IMR-90 (cell line): ENCODE measurements around the gene JMJD1C. TPM values are rescaled to one million over a fixed set of nuclear protein-coding genes. Genes with fewer than 3 reads are reported as not detected.

Experiments used
- ATAC-seq: fragments of 200-7000 bp; cut with Tn5 transposase; 2 replicates; pipeline ENCODE4 v1.9.1; 2020; ENCODE audit warnings: low read depth, mild to moderate bottlenecking, moderate library complexity
- BruUV-seq: library from RNA; stranded (reverse); fragments of 400-500 nt; replicated peaks from 2 replicates; lab custom pipeline; 2021; lab: Mats Ljungman, UMichigan
- CTCF ChIA-PET: fragments of 300-600 bp; formaldehyde crosslinking; extraction: SDS; loops from one replicate; lab custom pipeline; 2021; ENCODE audit warnings: antibody characterized with exemption; lab: Yijun Ruan, JAX
- POLR2A ChIA-PET: fragments of 300-600 bp; sonication (Branson Sonifier 250); formaldehyde crosslinking; loops from one replicate; lab custom pipeline; 2022; ENCODE audit warnings: antibody characterized with exemption; ENCODE audit not compliant: unreplicated experiment; lab: Charles Lee
- DNase-seq: peaks from one replicate; pipeline ENCODE4 v3.0.0; 2013
- H2AFZ ChIP-seq: replicated peaks from 2 replicates; pipeline ENCODE3; 2013; ENCODE audit warnings: low read length, mild to moderate bottlenecking; ENCODE audit not compliant: poor library complexity
- H2AK5ac ChIP-seq: 2 replicates; pipeline ENCODE4 v1.6.1; 2013; ENCODE audit warnings: low read depth, low read length, inconsistent platforms
- H2AK9ac ChIP-seq: replicated peaks from 2 replicates; pipeline ENCODE3; 2013; ENCODE audit warnings: mild to moderate bottlenecking, low read depth, low read length, moderate library complexity; ENCODE audit not compliant: poor library complexity
- H2BK120ac ChIP-seq: 2 replicates; pipeline ENCODE4 v1.6.1; 2013; ENCODE audit warnings: low read depth, low read length, inconsistent platforms
- H2BK15ac ChIP-seq: 3 replicates; pipeline ENCODE4 v1.6.1; 2013; ENCODE audit warnings: low read depth, low read length, inconsistent platforms
- H2BK20ac ChIP-seq: 2 replicates; pipeline ENCODE4 v1.6.1; 2013; ENCODE audit warnings: low read depth, mild to moderate bottlenecking, inconsistent platforms, low read length, moderate library complexity
- H2BK5ac ChIP-seq: 2 replicates; pipeline ENCODE4 v1.6.1; 2013; ENCODE audit warnings: mild to moderate bottlenecking, low read depth, low read length, inconsistent platforms; ENCODE audit not compliant: poor library complexity, severe bottlenecking
- H3K14ac ChIP-seq: replicated peaks from 2 replicates; pipeline ENCODE4 v1.6.1; 2013; ENCODE audit warnings: low read depth, low read length, inconsistent platforms
- H3K18ac ChIP-seq: 2 replicates; pipeline ENCODE4 v1.6.1; 2013; ENCODE audit warnings: low read depth, low read length, control low read depth
- H3K23ac ChIP-seq: 2 replicates; pipeline ENCODE4 v1.6.1; 2013; ENCODE audit warnings: low read depth, low read length, inconsistent platforms
- H3K27ac ChIP-seq: 2 replicates; pipeline ENCODE4 v1.5.1; 2013; ENCODE audit warnings: mild to moderate bottlenecking, control low read depth, low read length; ENCODE audit not compliant: insufficient read depth
- H3K27me3 ChIP-seq: 2 replicates; pipeline ENCODE4 v1.6.1; 2013; ENCODE audit warnings: low read length; ENCODE audit not compliant: control insufficient read depth, insufficient read depth
- H3K36me3 ChIP-seq: 2 replicates; pipeline ENCODE4 v1.6.1; 2013; ENCODE audit warnings: low read length, mixed read lengths; ENCODE audit not compliant: control insufficient read depth, insufficient read depth
- H3K4ac ChIP-seq: 2 replicates; pipeline ENCODE4 v1.6.1; 2013; ENCODE audit warnings: low read depth, low read length, inconsistent platforms
- H3K4me1 ChIP-seq: 2 replicates; pipeline ENCODE4 v1.6.1; 2013; ENCODE audit warnings: low read length, mixed read lengths; ENCODE audit not compliant: control insufficient read depth, insufficient read depth
- H3K4me2 ChIP-seq: 2 replicates; pipeline ENCODE4 v1.6.1; 2013; ENCODE audit warnings: low read depth, mild to moderate bottlenecking, control low read depth, low read length, moderate library complexity
- H3K4me3 ChIP-seq: 2 replicates; pipeline ENCODE4 v1.5.1; 2013; ENCODE audit warnings: low read depth, mild to moderate bottlenecking, control low read depth, low read length, moderate library complexity; ENCODE audit not compliant: insufficient read depth
- H3K56ac ChIP-seq: 2 replicates; pipeline ENCODE4 v1.6.1; 2013; ENCODE audit warnings: low read length, inconsistent platforms; ENCODE audit not compliant: insufficient read depth; ENCODE audit errors: extremely low read depth
- H3K79me1 ChIP-seq, 2 experiments: 2 replicates each; pipeline ENCODE4 v1.6.1; 2013; ENCODE audit warnings: low read length in 2 of 2, inconsistent platforms in 1 of 2, low read depth in 1 of 2
- H3K9ac ChIP-seq: 2 replicates; pipeline ENCODE4 v1.6.1; 2013; ENCODE audit warnings: low read depth, low read length, control low read depth
- H3K9me1 ChIP-seq: 2 replicates; pipeline ENCODE4 v1.6.1; 2013; ENCODE audit warnings: low read length, inconsistent platforms; ENCODE audit not compliant: insufficient read depth
- H3K9me3 ChIP-seq: 2 replicates; pipeline ENCODE4 v1.6.1; 2013; ENCODE audit warnings: low read length; ENCODE audit not compliant: control insufficient read depth, insufficient read depth
- H4K20me1 ChIP-seq: 2 replicates; pipeline ENCODE4 v1.6.1; 2013; ENCODE audit warnings: low read length, inconsistent platforms; ENCODE audit not compliant: insufficient read depth
- H4K5ac ChIP-seq: 2 replicates; pipeline ENCODE4 v1.6.1; 2013; ENCODE audit warnings: mild to moderate bottlenecking, low read depth, low read length, control low read depth
- H4K8ac ChIP-seq, 2 experiments: 2 replicates each; pipeline ENCODE4 v1.6.1; 2013; ENCODE audit warnings: low read depth in 2 of 2, low read length in 2 of 2, control low read depth in 1 of 2, inconsistent platforms in 1 of 2
- H4K91ac ChIP-seq: 2 replicates; pipeline ENCODE4 v1.6.1; 2013; ENCODE audit warnings: low read depth, low read length, inconsistent platforms; ENCODE audit not compliant: insufficient read depth
- CEBPB ChIP-seq: IDR thresholded peaks from 2 replicates; pipeline ENCODE4 v1.6.1; 2012; ENCODE audit warnings: low read depth, low read length, improper control_type of control experiment
- MXI1 ChIP-seq: IDR thresholded peaks from 2 replicates; pipeline ENCODE4 v1.6.1; 2012; ENCODE audit warnings: low read depth, mild to moderate bottlenecking, low read length, moderate library complexity, borderline replicate concordance
- WGBS, 2 experiments: methylation state at CpG; one replicate each; pipeline versions ENCODE4 v1.1.5 to v1.1.7; 2013; ENCODE audit warnings: missing lambda C conversion rate in 2 of 2; ENCODE audit not compliant: insufficient read length in 1 of 2; ENCODE audit errors: extremely low coverage in 2 of 2; 5-methylcytosine and 5-hydroxymethylcytosine counted together
- dilution Hi-C: fragments of 300-500 bp; cut with HindIII; formaldehyde crosslinking; loops from one replicate; pipeline ENCODE4 v1.14.3; 2018; ENCODE audit warnings: low sequenced_read_pairs; ENCODE audit not compliant: unreplicated experiment
- in situ Hi-C: fragments of 300-500 bp; cut with MboI; formaldehyde crosslinking; loops from 3 replicates; pipeline ENCODE4 v1.14.3; 2019; ENCODE audit warnings: low sequenced_read_pairs, inconsistent platforms, mixed read lengths
- intact Hi-C: fragments of 100-400 bp; cut with micrococcal nuclease; formaldehyde crosslinking; loops from 2 replicates; pipeline ENCODE4 v1.10.0; 2022
- polyA plus RNA-seq, 3 experiments: library from polyadenylated mRNA; depleted of rRNA; stranded (reverse); fragments of >200 nt; gene quantifications; 2 replicates each; pipeline ENCODE4 v1.2.3, GENCODE V29; 2012; ENCODE audit warnings: low replicate concordance in 1 of 3
- total RNA-seq: library from RNA; depleted of rRNA; stranded (reverse); fragments of >200 nt; gene quantifications from 2 replicates; pipeline ENCODE4 v1.2.3, GENCODE V29; 2012

JMJD1C gene
- total and polyA plus RNA-seq, 2 of the 4 experiments (the other 2 are of a cell fraction) = 15.6 to 96.8 TPM

DNA sequence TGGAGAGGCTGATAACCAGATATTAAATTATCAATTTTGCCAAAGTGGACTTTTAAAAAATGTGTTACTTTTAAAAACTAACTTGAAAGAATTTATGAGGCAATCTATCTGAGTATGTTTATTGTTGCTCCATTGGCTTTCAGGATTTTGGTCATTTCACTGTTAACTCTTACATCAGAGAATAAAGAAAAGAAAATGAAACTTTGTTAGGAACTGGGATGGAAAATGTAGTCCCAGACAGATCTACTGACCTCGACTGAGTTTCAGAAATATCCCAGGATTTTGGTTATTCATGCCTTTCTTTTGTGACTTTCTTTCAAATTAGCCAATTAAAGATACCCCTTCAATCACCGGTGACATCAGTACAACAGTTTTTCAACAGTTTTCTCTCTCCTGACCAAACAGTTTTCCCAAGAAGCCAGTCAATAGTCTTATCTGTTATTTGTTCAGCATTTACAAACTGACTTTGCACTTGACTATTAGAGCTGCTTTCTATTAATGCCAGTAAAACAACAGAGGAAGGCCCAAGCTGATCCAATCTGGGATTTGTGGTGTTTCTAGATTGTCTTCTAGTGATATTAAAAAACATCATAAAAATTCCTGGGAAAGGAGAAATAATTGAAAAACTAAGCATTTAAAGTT lies 296.8 kb downstream of the JMJD1C start:
- Histone ChIP-seq H3K9me1 (no peaks in the 10 kb centered on the region), H4K8ac (no peak overlapping the region), H4K5ac (no peak overlapping the region), H4K91ac (no peak overlapping the region), H3K79me1 (peaks cover 3 to 21% of the 10 kb centered on the region in 2 experiments; a peak in 3 of 4 replicates), H3K4me3 (no peak overlapping the region), H2BK5ac (no peak overlapping the region), H3K27ac (no peak overlapping the region), H3K36me3 (peaks cover 7% of the 10 kb centered on the region), H3K4me2 (no peak overlapping the region), H2AK9ac (no peak overlapping the region), H2BK20ac (no peak overlapping the region), H4K20me1 (no peaks in the 10 kb centered on the region), H3K56ac (no peak overlapping the region), H2AFZ (no peak overlapping the region), H3K23ac (no peak overlapping the region), H3K4me1 (0 out of 2 replicates have a peak, but pooled peaks cover 2% of the 10 kb centered on the region), H2BK15ac (no peak overlapping the region), H3K27me3 (no peaks in the 10 kb centered on the region), H3K14ac (no peak overlapping the region), H3K9ac (no peak overlapping the region), H3K9me3 (no peaks in the 10 kb centered on the region), H2BK120ac (no peak overlapping the region), H3K18ac (no peak overlapping the region), H3K4ac (no peak overlapping the region), H2AK5ac (no peak overlapping the region)
- no peak for ATAC-seq
- ChIA-PET POLR2A (no interaction called here), CTCF (interaction anchor here (0.7 kb wide), 1 partner anchor 461 kb away, joined by 3 read pairs; no protein-coding TSS in a partner anchor)
- dilution Hi-C loops = loop anchor here (25.0 kb wide), 2 partner anchors 543 to 557 kb away; no protein-coding TSS in a partner anchor
- in situ Hi-C loops = loop anchor here (5.0 kb wide), 1 partner anchor 553 kb away; no protein-coding TSS in a partner anchor
- DNase-seq = no peak
- intact Hi-C loops = no loop called here
- TF ChIP-seq CEBPB = peak; percentile 4; the same call in 1 of the 2 replicates
- no peak for TF ChIP-seq MXI1
- BruUV-seq = no TSS peak
- no CpG with 5 or more reads among the region's 2 CpGs for WGBS, 2 experiments
